IMR-90 (cell line): ENCODE data around the gene PLAA. TPM values are rescaled to one million over a fixed set of nuclear protein-coding genes. Genes with fewer than 3 reads are reported as not detected.

Experiments used
- ATAC-seq: fragments of 200-7000 bp; cut with Tn5 transposase; 2 replicates; pipeline ENCODE4 v1.9.1; 2020; ENCODE audit warnings: low read depth, mild to moderate bottlenecking, moderate library complexity
- BruUV-seq: library from RNA; stranded (reverse); fragments of 400-500 nt; replicated peaks from 2 replicates; lab custom pipeline; 2021; lab: Mats Ljungman, UMichigan
- CTCF ChIA-PET: fragments of 300-600 bp; formaldehyde crosslinking; extraction: SDS; loops from one replicate; lab custom pipeline; 2021; ENCODE audit warnings: antibody characterized with exemption; lab: Yijun Ruan, JAX
- POLR2A ChIA-PET: fragments of 300-600 bp; sonication (Branson Sonifier 250); formaldehyde crosslinking; loops from one replicate; lab custom pipeline; 2022; ENCODE audit warnings: antibody characterized with exemption; ENCODE audit not compliant: unreplicated experiment; lab: Charles Lee
- DNase-seq: peaks from one replicate; pipeline ENCODE4 v3.0.0; 2013
- H2AFZ ChIP-seq: replicated peaks from 2 replicates; pipeline ENCODE3; 2013; ENCODE audit warnings: low read length, mild to moderate bottlenecking; ENCODE audit not compliant: poor library complexity
- H2AK5ac ChIP-seq: 2 replicates; pipeline ENCODE4 v1.6.1; 2013; ENCODE audit warnings: low read depth, low read length, inconsistent platforms
- H2AK9ac ChIP-seq: replicated peaks from 2 replicates; pipeline ENCODE3; 2013; ENCODE audit warnings: mild to moderate bottlenecking, low read depth, low read length, moderate library complexity; ENCODE audit not compliant: poor library complexity
- H2BK120ac ChIP-seq: 2 replicates; pipeline ENCODE4 v1.6.1; 2013; ENCODE audit warnings: low read depth, low read length, inconsistent platforms
- H2BK15ac ChIP-seq: 3 replicates; pipeline ENCODE4 v1.6.1; 2013; ENCODE audit warnings: low read depth, low read length, inconsistent platforms
- H2BK20ac ChIP-seq: 2 replicates; pipeline ENCODE4 v1.6.1; 2013; ENCODE audit warnings: low read depth, mild to moderate bottlenecking, inconsistent platforms, low read length, moderate library complexity
- H2BK5ac ChIP-seq: 2 replicates; pipeline ENCODE4 v1.6.1; 2013; ENCODE audit warnings: mild to moderate bottlenecking, low read depth, low read length, inconsistent platforms; ENCODE audit not compliant: poor library complexity, severe bottlenecking
- H3K14ac ChIP-seq: replicated peaks from 2 replicates; pipeline ENCODE4 v1.6.1; 2013; ENCODE audit warnings: low read depth, low read length, inconsistent platforms
- H3K18ac ChIP-seq: 2 replicates; pipeline ENCODE4 v1.6.1; 2013; ENCODE audit warnings: low read depth, low read length, control low read depth
- H3K23ac ChIP-seq: 2 replicates; pipeline ENCODE4 v1.6.1; 2013; ENCODE audit warnings: low read depth, low read length, inconsistent platforms
- H3K27ac ChIP-seq: 2 replicates; pipeline ENCODE4 v1.5.1; 2013; ENCODE audit warnings: mild to moderate bottlenecking, control low read depth, low read length; ENCODE audit not compliant: insufficient read depth
- H3K27me3 ChIP-seq: 2 replicates; pipeline ENCODE4 v1.6.1; 2013; ENCODE audit warnings: low read length; ENCODE audit not compliant: control insufficient read depth, insufficient read depth
- H3K36me3 ChIP-seq: 2 replicates; pipeline ENCODE4 v1.6.1; 2013; ENCODE audit warnings: low read length, mixed read lengths; ENCODE audit not compliant: control insufficient read depth, insufficient read depth
- H3K4ac ChIP-seq: 2 replicates; pipeline ENCODE4 v1.6.1; 2013; ENCODE audit warnings: low read depth, low read length, inconsistent platforms
- H3K4me1 ChIP-seq: 2 replicates; pipeline ENCODE4 v1.6.1; 2013; ENCODE audit warnings: low read length, mixed read lengths; ENCODE audit not compliant: control insufficient read depth, insufficient read depth
- H3K4me2 ChIP-seq: 2 replicates; pipeline ENCODE4 v1.6.1; 2013; ENCODE audit warnings: low read depth, mild to moderate bottlenecking, control low read depth, low read length, moderate library complexity
- H3K4me3 ChIP-seq: 2 replicates; pipeline ENCODE4 v1.5.1; 2013; ENCODE audit warnings: low read depth, mild to moderate bottlenecking, control low read depth, low read length, moderate library complexity; ENCODE audit not compliant: insufficient read depth
- H3K56ac ChIP-seq: 2 replicates; pipeline ENCODE4 v1.6.1; 2013; ENCODE audit warnings: low read length, inconsistent platforms; ENCODE audit not compliant: insufficient read depth; ENCODE audit errors: extremely low read depth
- H3K79me1 ChIP-seq, 2 experiments: 2 replicates each; pipeline ENCODE4 v1.6.1; 2013; ENCODE audit warnings: low read length in 2 of 2, inconsistent platforms in 1 of 2, low read depth in 1 of 2
- H3K9ac ChIP-seq: 2 replicates; pipeline ENCODE4 v1.6.1; 2013; ENCODE audit warnings: low read depth, low read length, control low read depth
- H3K9me1 ChIP-seq: 2 replicates; pipeline ENCODE4 v1.6.1; 2013; ENCODE audit warnings: low read length, inconsistent platforms; ENCODE audit not compliant: insufficient read depth
- H3K9me3 ChIP-seq: 2 replicates; pipeline ENCODE4 v1.6.1; 2013; ENCODE audit warnings: low read length; ENCODE audit not compliant: control insufficient read depth, insufficient read depth
- H4K20me1 ChIP-seq: 2 replicates; pipeline ENCODE4 v1.6.1; 2013; ENCODE audit warnings: low read length, inconsistent platforms; ENCODE audit not compliant: insufficient read depth
- H4K5ac ChIP-seq: 2 replicates; pipeline ENCODE4 v1.6.1; 2013; ENCODE audit warnings: mild to moderate bottlenecking, low read depth, low read length, control low read depth
- H4K8ac ChIP-seq, 2 experiments: 2 replicates each; pipeline ENCODE4 v1.6.1; 2013; ENCODE audit warnings: low read depth in 2 of 2, low read length in 2 of 2, control low read depth in 1 of 2, inconsistent platforms in 1 of 2
- H4K91ac ChIP-seq: 2 replicates; pipeline ENCODE4 v1.6.1; 2013; ENCODE audit warnings: low read depth, low read length, inconsistent platforms; ENCODE audit not compliant: insufficient read depth
- MAZ ChIP-seq: IDR thresholded peaks from 2 replicates; pipeline ENCODE4 v1.6.1; 2012; ENCODE audit warnings: low read depth, mild to moderate bottlenecking, low read length, improper control_type of control experiment, moderate library complexity, borderline replicate concordance
- NFE2L2 ChIP-seq: fragments of 150-350 bp; IDR thresholded peaks from 2 replicates; pipeline ENCODE4 v1.6.1; 2016; ENCODE audit warnings: low read depth, mild to moderate bottlenecking, low read length
- POLR2A ChIP-seq: IDR thresholded peaks from 2 replicates; pipeline ENCODE4 v1.6.1; 2012; ENCODE audit warnings: mild to moderate bottlenecking, low read depth, low read length
- RAD21 ChIP-seq: IDR thresholded peaks from 2 replicates; pipeline ENCODE4 v1.6.1; 2012; ENCODE audit warnings: low read length, improper control_type of control experiment
- SMC3 ChIP-seq: fragments of 150-350 bp; IDR thresholded peaks from 2 replicates; pipeline ENCODE4 v1.6.1; 2016; ENCODE audit warnings: low read depth, mild to moderate bottlenecking, antibody characterized with exemption, low read length, moderate library complexity
- WGBS, 2 experiments: methylation state at CpG; one replicate each; pipeline versions ENCODE4 v1.1.5 to v1.1.7; 2013; ENCODE audit warnings: missing lambda C conversion rate in 2 of 2; ENCODE audit not compliant: insufficient read length in 1 of 2; ENCODE audit errors: extremely low coverage in 2 of 2; 5-methylcytosine and 5-hydroxymethylcytosine counted together
- dilution Hi-C: fragments of 300-500 bp; cut with HindIII; formaldehyde crosslinking; loops from one replicate; pipeline ENCODE4 v1.14.3; 2018; ENCODE audit warnings: low sequenced_read_pairs; ENCODE audit not compliant: unreplicated experiment
- in situ Hi-C: fragments of 300-500 bp; cut with MboI; formaldehyde crosslinking; loops from 3 replicates; pipeline ENCODE4 v1.14.3; 2019; ENCODE audit warnings: low sequenced_read_pairs, inconsistent platforms, mixed read lengths
- intact Hi-C: fragments of 100-400 bp; cut with micrococcal nuclease; formaldehyde crosslinking; loops from 2 replicates; pipeline ENCODE4 v1.10.0; 2022
- polyA plus RNA-seq, 3 experiments: library from polyadenylated mRNA; depleted of rRNA; stranded (reverse); fragments of >200 nt; gene quantifications; 2 replicates each; pipeline ENCODE4 v1.2.3, GENCODE V29; 2012; ENCODE audit warnings: low replicate concordance in 1 of 3
- total RNA-seq: library from RNA; depleted of rRNA; stranded (reverse); fragments of >200 nt; gene quantifications from 2 replicates; pipeline ENCODE4 v1.2.3, GENCODE V29; 2012
- TF ChIP-seq, protein P1 (sequence below): fragments of 150-350 bp; IDR thresholded peaks from 2 replicates; pipeline ENCODE4 v1.6.1; 2016; ENCODE audit warnings: low read depth, mild to moderate bottlenecking, low read length, moderate library complexity, borderline replicate concordance

The PLAA gene
- total and polyA plus RNA-seq, 2 of the 4 experiments (the other 2 are of a cell fraction): 18.2 to 24.4 TPM

DNA sequence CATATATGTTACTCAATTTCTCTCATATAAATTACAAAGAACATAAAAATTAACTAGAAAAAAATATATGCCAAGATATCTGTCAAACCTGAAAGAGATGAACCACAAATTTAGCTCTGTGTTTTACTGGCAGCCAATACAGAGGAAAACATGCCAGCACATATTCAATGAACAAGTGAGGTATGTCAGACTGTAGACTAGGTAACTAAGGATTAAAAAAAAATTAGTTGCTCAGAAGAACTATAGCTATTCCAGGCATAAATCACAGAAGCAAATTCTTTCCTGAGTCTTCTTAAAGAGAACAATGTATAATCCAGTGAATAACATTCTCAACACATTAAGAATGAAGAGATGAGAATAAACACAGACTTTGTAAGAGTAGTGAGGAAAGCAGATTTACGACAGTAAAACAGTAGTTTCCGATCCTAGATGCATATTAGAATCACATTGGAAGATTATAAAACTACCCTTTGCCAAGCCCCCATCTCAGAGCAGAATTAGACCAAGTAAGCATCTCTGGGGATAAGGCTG, 33.8 kb downstream of the PLAA start:
- H4K8ac ChIP-seq: no peak overlapping the region
- no peak overlapping the region for H3K18ac ChIP-seq
- no peak overlapping the region for H3K4me2 ChIP-seq
- no peak overlapping the region for H3K14ac ChIP-seq
- H2BK15ac ChIP-seq: no peak overlapping the region
- ChIA-PET CTCF (no interaction called here), POLR2A (no interaction called here)
- H4K5ac ChIP-seq: no peak overlapping the region
- no peaks in the 10 kb centered on the region for H3K9me3 ChIP-seq
- no peaks in the 10 kb centered on the region for H3K4me1 ChIP-seq
- H3K9ac ChIP-seq: no peak overlapping the region
- BruUV-seq: no TSS peak
- H3K27ac ChIP-seq: no peak overlapping the region
- H2BK5ac ChIP-seq: no peak overlapping the region
- no peak overlapping the region for H2BK120ac ChIP-seq
- H4K20me1 ChIP-seq: no peaks in the 10 kb centered on the region
- dilution Hi-C loops: no loop called here
- H2BK20ac ChIP-seq: no peak overlapping the region
- in situ Hi-C loops: no loop called here
- H4K91ac ChIP-seq: no peak overlapping the region
- intact Hi-C loops: no loop called here
- no peaks in the 10 kb centered on the region for H3K9me1 ChIP-seq
- ATAC-seq (no peak), DNase-seq (no peak)
- peaks cover 15% of the 10 kb centered on the region for H3K36me3 ChIP-seq
- H3K56ac ChIP-seq: no peak overlapping the region
- no CpG with 5 or more reads among the region's 2 CpGs for WGBS, 2 experiments
- no peak overlapping the region for H3K23ac ChIP-seq
- no peak overlapping the region for H3K4me3 ChIP-seq
- no peak overlapping the region for H2AK5ac ChIP-seq
- H2AFZ ChIP-seq: no peak overlapping the region
- TF ChIP-seq NFE2L2: no peak
- no peak for TF ChIP-seq RAD21
- no peak for TF ChIP-seq MAZ
- TF ChIP-seq POLR2A: no peak
- TF ChIP-seq, protein P1, sequence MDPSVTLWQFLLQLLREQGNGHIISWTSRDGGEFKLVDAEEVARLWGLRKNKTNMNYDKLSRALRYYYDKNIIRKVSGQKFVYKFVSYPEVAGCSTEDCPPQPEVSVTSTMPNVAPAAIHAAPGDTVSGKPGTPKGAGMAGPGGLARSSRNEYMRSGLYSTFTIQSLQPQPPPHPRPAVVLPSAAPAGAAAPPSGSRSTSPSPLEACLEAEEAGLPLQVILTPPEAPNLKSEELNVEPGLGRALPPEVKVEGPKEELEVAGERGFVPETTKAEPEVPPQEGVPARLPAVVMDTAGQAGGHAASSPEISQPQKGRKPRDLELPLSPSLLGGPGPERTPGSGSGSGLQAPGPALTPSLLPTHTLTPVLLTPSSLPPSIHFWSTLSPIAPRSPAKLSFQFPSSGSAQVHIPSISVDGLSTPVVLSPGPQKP: no peak
- TF ChIP-seq SMC3: no peak
- no peaks in the 10 kb centered on the region for H3K27me3 ChIP-seq
- peaks cover 0 to 4% of the 10 kb centered on the region in 2 experiments; a peak in 1 of 4 replicates for H3K79me1 ChIP-seq
- H2AK9ac ChIP-seq: no peak overlapping the region
- H3K4ac ChIP-seq: no peak overlapping the region
